Skeletal muscle cell (primary cell): ENCODE results near the gene RAN.

Experiments used
- DNase-seq: peaks from one replicate; pipeline ENCODE4 v3.0.0-alpha.2; 2010; ENCODE audit warnings: low read depth
- H3K4me3 ChIP-seq: 2 replicates; pipeline ENCODE4 v1.5.1; 2011; ENCODE audit warnings: low read depth, mild to moderate bottlenecking, control low read depth, low read length, moderate library complexity

Gene RAN

GRCh38 chr12:130920723-130921381 is 49.0 kb downstream of the RAN start:
- H3K4me3 ChIP-seq, result no peak overlapping the region
- DNase-seq, result no peak

- no peak for DNase-seq
- no peak overlapping the region for H3K4me3 ChIP-seq
These were observed 50.7 kb downstream of the RAN start for GRCh38 chr12:130922511-130922953.

GRCh38 chr12:130924966-130925665 is 53.2 kb downstream of the RAN start:
- no peak overlapping the region for H3K4me3 ChIP-seq
- no peak for DNase-seq

- H3K4me3 ChIP-seq, result no peak overlapping the region
These were observed 53.8 kb downstream of the RAN start for GRCh38 chr12:130925666-130926015.

More at GRCh38 chr12:130925666-130926015, 53.8 kb downstream of the RAN start:
- DNase-seq, result no peak
